H4 (cell line): ENCODE measurements around the gene SMTNL2. TPM values are rescaled to one million over a fixed set of nuclear protein-coding genes. Genes with fewer than 3 reads are reported as not detected.
"Not testable (repeated sequence)": the region's sequence is repeated elsewhere in the genome, so short reads cannot be mapped to it uniquely, and the experiment has no call there.

Source experiments
- DNase-seq: peaks from one replicate; pipeline ENCODE4 v3.0.0-alpha.2; 2015; ENCODE audit warnings: low spot score
- total RNA-seq: library from RNA; depleted of rRNA; stranded (reverse); fragments of >200 nt; shearing (Covaris generic); gene quantifications from 2 replicates; pipeline ENCODE4 v1.2.3, GENCODE V29; 2014

The SMTNL2 gene
- total RNA-seq, 1 experiment from 2014 or later: 0.08 TPM

GRCh38 chr17:4560421-4560820, 23.9 kb upstream of the SMTNL2 start, which contains the start of gene GGT6:
Gene GGT6 (minus strand): TSS chr17:4560577. CDS start chr17:4560521, 56 bp downstream.
- no peak for DNase-seq

DNA sequence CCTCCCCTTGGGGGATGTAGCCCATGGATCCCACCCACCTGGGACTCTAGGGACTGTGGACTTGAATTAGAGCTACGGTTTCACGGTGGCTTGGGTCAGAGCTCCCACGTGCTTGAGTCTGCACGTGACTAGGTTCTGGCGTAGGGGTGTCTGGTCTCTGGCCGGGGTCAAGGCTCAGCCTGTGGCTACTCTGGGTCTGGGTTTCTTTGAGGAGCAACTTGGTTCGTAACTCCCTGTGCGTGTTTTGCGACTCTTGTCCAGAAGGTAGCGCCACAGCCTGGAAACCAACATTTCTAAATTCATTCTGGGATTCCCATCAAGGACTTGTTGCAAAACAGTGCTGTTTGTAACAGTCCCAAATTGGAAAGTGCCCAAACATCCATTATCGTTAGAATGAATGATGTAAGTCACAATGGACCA, 23.5 kb upstream of the SMTNL2 start:
- no peak for DNase-seq

DNA sequence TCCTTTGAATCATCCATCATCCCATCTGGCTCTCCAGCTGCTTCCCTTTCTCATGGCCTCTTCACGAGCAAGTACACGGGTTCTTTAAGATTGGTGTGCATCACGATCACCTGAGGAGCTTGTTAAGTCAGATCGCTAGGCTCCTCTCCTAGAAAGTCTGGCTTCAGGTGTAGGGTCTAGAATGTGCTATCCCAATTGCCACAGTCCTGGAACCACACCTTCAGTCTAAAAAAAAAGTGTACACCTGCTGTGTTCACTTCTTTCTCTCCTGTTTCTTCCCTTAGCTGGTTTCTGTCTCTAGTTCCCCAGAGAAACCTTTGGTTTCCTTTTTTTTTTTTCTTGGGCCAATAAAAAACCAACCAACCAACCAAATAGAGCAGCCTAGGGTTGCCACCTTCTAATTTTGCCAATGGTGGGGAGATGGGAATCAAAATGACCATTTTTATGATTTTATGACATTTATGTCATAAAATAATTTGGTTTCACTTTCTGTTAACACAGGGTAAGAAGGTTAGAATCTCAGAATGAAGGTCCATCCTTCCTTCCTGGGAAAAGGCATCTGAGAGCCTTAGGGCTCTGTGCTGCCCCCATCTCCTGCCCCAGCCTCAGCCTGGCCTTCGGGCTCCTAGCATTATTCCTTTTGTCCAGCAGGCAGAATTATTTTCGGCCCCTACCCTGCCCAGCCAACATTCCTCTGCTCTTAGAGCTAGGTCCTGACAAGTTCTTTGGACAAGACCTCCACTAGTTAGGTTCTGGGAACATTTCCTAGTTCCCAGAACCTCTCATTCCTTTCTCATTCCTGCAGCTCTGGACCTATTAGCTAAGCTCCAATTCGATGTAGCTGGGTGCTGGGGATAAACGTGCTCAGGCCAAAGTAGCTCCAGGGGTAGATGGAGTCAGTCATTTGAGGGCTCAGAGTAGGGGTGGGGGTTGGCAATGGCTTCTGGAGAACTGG, 22.0 kb upstream of the SMTNL2 start:
- DNase-seq: no peak

GRCh38 chr17:4565209-4566141, 18.9 kb upstream of the SMTNL2 start:
- peak; percentile 60 for DNase-seq

DNA sequence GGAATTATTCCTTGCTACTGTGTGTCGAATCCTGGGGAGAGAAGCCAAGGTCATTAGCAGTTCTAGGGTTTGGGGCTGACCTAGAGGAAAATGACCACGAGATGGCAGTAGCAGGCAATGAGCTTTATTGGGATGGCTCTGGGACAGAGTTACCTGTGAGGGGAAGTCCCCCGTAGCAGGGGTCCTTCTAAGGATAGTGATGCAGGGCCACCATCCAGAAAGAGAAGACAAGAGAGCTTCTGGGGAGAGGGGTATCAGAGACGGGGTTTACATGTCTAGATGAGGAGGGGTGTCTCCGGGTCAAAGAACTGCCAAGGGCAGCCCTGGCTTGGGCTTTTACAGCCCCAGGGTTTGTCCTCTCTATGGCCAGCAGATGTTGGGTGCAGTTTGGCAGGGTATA, 17.5 kb upstream of the SMTNL2 start:
- peak; percentile 34 for DNase-seq

GRCh38 chr17:4569591-4569990, 14.7 kb upstream of the SMTNL2 start:
- DNase-seq: no peak

GRCh38 chr17:4572131-4572530, 12.2 kb upstream of the SMTNL2 start:
- DNase-seq: no peak

DNA sequence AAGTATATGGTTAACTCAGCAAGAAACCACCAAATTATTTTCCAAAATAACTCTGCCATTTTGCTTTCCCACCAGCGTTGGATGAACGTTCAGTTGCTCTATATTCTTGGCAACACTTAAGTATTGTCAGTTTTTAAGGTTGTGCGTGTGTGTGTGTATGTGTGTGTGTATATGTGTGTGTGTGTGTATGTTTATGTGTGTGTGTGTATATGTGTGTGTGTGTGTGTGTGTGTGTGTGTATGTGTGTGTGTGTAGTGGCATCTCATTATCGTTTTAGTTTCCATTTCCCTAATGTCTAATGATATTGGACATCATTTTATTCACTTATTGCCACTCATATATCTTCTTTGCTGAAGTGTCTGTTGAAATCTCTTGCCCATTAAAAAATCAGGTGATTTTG, 11.2 kb upstream of the SMTNL2 start:
- DNase-seq: no peak

- no peak for DNase-seq
Observed at GRCh38 chr17:4573669-4574068, 10.7 kb upstream of the SMTNL2 start.

DNA sequence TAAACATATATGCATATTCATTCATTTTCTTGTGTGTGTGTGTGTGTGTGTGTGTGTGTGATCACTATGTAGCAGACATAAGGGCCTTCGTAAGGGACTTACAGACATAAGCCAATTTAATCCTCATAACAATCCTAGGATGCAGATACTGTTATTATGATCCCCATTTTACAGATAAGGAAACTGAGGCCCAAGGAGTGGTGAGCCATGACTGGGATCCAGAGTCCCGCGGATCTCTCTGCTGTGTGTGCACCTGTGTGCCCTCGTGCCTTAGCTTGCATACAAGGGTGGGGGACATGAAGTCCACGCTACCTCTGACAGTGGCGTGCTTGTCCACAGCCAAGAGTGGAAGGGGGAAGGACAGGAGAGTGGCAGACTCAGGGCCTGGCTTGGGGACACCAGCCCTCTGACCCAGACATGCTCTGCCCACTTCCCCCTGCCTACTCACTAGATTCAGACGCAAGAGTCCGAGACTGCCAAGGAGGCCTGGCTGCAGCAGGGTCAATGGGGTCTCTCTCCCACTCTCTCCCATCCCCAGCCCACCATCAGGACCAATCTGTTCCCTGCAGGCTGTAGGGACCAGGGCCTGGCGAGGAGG, 9.8 kb upstream of the SMTNL2 start:
- no peak for DNase-seq

- no peak for DNase-seq
Observed at GRCh38 chr17:4576161-4576558, 8.2 kb upstream of the SMTNL2 start.

DNA sequence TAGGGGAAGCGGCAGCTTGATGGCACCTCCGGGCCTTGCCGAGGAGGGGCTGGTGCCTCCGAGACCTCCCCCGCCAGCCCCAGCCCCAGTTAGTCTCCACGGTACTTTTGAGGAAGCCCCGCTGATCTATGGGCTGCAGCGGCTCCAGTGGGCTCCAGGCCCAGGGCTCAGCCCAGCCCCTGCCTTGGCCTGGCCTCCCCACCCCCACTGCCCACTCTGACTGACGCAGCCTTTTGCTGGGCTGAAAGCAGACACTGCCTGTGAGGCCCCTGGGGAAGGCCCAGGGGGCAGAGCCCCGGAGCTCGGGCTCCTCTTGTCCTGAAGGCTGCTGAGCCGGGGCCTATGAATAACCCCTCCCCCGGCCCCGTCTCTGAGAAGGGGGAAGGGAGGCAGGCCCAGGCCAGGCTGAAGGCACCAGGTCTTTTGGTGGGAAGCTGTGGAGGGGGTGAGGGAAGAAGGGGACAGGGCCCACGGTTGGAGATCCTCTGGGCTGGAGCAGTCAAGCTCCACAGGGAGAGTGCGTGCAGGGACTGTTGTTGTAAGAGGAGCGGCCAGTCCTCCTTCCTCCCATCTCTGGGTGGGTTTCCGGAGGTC, 7.5 kb upstream of the SMTNL2 start:
- no peak for DNase-seq

GRCh38 chr17:4577386-4577993, 6.8 kb upstream of the SMTNL2 start:
- no peak for DNase-seq

DNA sequence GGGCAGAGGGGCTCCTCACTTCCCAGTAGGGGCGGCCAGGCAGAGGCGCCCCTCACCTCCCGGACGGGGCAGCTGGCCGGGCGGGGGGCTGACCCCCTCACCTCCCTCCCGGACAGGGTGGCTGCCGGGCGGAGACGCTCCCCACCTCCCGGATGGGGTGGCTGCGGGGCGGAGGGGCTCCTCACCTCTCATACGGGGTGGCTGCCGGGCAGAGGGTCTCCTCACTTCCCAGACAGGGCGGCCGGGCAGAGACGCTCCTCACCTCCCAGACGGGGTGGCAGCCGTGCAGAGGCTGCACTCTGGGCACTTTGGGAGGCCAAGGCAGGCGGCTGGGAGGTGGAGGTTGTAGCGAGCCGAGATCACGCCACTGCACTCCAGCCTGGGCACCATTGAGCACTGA, 6.0 kb upstream of the SMTNL2 start:
- DNase-seq: not testable (repeated sequence)

DNA sequence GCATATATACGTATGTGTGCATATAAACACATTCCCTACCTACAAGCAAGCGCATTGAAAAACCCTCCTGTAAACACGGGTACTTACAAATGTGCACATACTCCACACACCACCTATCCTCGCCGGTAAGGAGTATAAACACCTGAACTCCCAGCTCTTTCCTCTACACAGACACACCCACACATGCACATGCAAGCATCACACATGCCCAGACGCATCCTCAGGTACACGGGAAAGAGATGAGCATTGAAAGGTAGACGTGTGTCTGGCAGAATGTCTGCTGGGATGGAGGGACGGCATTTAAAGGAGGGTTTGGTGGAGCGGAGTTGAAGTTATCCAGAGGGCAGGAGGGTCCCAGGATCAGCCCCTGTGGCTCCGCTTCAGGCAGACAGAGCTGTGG, 4.7 kb upstream of the SMTNL2 start:
- DNase-seq: no peak

- no peak for DNase-seq
Observed at GRCh38 chr17:4580291-4580690, 4.0 kb upstream of the SMTNL2 start.

DNA sequence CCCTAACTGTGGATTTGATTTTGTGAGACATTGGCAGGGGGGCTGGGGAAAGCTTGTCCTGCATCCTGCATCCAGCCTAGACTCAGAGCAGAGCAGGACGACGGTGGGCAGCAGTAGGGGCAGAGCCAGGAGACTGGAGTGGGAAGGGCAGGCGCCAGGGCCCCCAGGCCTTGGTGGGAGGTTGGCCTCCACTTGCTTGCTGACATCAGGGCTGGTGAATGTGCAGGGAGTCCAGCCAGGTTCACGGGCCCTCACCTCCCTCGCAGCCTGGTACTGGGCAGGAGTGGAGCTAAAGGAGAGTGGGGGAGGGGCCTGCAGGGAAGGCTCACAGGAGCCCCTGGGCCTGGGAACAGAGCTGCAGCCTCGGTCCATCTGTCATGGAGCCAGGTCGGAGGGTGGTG, 2.2 kb upstream of the SMTNL2 start:
- DNase-seq: no peak

DNA sequence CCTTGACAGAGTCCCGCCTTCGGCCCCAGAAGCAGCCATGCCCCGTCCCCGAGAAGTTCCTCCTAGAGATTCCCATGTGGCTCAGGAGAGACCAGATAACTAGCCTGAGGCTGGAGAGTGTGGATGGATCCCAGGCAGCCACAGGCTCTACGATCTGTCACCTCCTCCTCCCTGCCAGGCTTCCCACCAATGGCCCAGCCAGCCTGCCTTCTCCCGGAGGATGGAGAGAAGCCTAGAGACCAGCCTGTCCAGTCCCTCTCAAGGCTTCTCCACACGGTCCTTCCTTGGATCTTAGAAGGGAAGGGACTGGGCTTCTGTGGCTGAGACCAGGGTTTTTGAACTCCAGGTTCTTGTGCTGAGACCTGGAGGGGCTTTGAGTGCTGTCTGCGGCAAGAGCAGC, 1.6 kb upstream of the SMTNL2 start:
- DNase-seq: no peak

DNA sequence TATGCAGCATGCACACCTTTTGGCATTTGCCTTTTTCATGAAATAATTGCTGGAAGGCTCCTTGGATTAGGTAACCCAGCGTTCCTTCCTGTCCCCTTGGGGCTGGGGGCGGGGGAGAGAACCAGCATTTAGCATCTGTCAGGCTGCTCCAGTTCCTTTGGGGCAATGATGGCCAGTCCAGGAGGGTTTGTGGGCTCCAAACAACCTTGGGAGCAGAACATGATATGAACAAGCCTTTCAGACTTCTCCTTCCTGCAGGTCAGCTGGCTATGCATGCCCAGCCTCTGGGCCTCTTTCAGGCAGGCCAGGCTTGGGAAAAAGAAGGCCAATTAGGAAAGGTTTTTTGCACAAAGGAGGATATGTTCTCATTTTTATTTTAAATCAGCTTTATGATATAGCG, 1.1 kb upstream of the SMTNL2 start:
- no peak for DNase-seq

DNA sequence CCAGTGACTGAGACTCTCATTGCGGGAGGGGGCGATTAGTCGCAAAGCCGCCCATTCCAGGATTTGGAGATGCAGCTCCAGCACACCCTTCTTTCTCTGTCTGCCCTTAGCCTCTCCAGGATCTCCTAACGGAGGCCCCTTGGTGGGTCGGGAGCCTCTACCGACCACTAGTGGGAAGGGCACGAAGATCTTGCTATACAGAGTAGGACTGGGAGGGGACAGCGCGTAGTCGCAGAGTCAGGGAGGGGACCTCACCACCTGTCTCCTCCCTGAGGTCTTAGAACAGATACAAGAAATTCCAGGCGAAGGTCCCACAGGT, 588 bp upstream of the SMTNL2 start:
- DNase-seq: no peak

DNA sequence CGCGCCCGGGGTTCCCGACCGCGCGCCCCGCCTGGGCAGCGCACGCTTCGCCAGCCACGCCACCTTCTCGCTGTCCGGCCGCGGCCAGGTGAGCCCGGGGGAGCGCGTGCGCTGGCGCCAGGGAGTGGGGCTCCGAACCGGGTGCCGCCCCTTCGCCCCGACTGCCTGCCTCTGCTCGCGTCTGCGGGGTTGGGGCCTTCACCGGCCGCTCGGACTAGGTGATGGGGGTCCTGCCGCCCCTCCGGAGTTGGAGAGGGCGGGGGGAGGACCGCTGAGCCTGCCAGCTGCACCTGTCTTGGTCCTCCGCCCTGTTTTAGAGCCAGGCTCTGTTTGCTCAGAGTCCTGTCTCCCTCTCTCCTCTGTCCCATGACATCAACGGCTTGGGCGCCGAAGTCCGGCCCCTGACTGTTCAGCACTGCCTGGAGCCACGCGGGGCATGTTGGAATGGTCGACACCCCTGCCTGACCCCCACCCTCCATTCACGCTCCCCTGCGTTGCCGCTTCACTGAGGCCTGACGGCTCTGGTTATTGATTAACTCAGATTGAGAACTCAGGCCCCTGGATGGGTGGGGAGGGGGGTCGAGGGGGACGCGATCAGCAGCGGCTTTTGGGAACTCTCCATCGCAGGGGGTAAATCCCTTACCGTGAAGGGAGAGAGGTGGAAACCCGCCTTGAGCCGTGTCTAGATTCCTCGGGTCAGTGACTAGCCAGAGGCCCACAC, 748 bp downstream of the SMTNL2 start:
- no peak for DNase-seq
